Measurements from ENCODE around the gene RAD23B. TPM values are rescaled to one million over a fixed set of nuclear protein-coding genes. Genes with fewer than 3 reads are reported as not detected.

The RAD23B gene
- total and polyA plus RNA-seq, 2 of the 13 experiments (the other 11 are each of a cell fraction or from before 2014, with no cell fraction given) = 133 to 156 TPM

DNA sequence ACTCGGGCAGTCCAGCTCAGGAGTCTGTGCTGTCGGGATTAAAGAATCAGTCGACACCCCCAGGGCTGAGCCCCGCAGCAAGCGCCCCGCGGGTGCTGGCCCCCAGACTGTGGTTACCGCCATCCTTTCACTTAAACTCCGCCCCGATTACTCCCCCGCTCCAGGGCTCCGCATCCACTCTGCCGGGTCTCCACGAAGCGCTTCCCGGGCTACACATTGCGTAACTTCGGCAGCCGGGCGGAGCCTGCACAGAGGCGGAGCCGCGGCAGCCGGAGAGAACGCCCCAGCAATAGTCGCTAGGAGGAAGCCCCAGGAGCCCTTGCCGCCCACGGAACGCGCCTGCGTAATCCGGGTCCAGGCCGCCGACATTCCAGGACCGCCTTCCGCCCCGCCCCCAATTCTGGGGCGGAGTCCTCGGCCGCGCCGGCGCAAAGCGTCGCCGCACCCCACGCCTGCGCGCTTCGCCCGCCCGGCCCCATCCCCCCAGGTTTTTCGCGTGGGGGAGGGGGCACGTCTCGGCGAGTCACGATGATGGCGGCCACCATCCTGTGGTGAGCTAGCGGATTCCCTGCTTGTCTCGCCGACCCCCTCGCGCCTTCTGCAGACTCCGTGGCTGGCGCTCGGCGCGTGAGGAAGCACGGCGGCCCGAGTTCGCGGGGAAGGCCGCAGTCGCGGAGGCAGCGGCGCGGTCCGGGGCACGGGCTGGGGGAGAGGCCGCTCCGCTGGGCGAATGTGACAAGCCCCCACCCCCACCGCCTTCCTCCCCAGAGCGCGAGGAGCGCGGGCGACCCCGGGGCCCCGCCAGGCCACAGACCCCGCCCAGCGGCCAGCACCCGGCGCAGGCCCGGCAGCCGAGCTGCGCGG lies at the start of gene RAD23B (continued):
- TF ChIP-seq NFE2L2 (IDR thresholded peaks at IDR 0.05; ENCODE audit: low read length) = no peak
- no peak for TF ChIP-seq NR3C1 (CRISPR knock-in tag; IDR thresholded peaks at IDR 0.05)
- TF ChIP-seq ZNF280B (CRISPR knock-in tag; IDR thresholded peaks at IDR 0.05; ENCODE audit: borderline replicate concordance) = no peak
- TF ChIP-seq, protein P1, sequence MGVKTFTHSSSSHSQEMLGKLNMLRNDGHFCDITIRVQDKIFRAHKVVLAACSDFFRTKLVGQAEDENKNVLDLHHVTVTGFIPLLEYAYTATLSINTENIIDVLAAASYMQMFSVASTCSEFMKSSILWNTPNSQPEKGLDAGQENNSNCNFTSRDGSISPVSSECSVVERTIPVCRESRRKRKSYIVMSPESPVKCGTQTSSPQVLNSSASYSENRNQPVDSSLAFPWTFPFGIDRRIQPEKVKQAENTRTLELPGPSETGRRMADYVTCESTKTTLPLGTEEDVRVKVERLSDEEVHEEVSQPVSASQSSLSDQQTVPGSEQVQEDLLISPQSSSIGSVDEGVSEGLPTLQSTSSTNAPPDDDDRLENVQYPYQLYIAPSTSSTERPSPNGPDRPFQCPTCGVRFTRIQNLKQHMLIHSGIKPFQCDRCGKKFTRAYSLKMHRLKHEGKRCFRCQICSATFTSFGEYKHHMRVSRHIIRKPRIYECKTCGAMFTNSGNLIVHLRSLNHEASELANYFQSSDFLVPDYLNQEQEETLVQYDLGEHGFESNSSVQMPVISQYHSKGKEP (CRISPR knock-in tag; IDR thresholded peaks at IDR 0.05) = peak; percentile 59; the same call in 1 of the 2 replicates
- 0 out of 2 replicates have a peak, but pooled peaks have one; percentile 62 for TF ChIP-seq ZNF704 (CRISPR knock-in tag; IDR thresholded peaks at IDR 0.05; ENCODE audit: borderline replicate concordance)
- TF ChIP-seq, protein P2, sequence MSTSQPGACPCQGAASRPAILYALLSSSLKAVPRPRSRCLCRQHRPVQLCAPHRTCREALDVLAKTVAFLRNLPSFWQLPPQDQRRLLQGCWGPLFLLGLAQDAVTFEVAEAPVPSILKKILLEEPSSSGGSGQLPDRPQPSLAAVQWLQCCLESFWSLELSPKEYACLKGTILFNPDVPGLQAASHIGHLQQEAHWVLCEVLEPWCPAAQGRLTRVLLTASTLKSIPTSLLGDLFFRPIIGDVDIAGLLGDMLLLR (CRISPR knock-in tag; IDR thresholded peaks at IDR 0.05) = no peak; the same call in 1 of the 2 replicates
- peak in 1 of 2 experiments; percentile 49; a peak in 1 of 4 replicates for TF ChIP-seq NR2F1 (CRISPR knock-in tag; IDR thresholded peaks at IDR 0.05)
- no peak for TF ChIP-seq KLF13 (CRISPR knock-in tag; IDR thresholded peaks at IDR 0.05)
- TF ChIP-seq MTF1 (CRISPR knock-in tag; IDR thresholded peaks at IDR 0.05) = no peak
- TF ChIP-seq ZNF253 (CRISPR knock-in tag; IDR thresholded peaks at IDR 0.05; ENCODE audit: borderline replicate concordance) = 0 out of 2 replicates have a peak, but pooled peaks have one; percentile 51
- no peak for TF ChIP-seq ZNF354B (CRISPR knock-in tag; IDR thresholded peaks at IDR 0.05)
- no peak for TF ChIP-seq SRSF1 (optimal IDR thresholded peaks at IDR 0.05; ENCODE audit: low read depth, low read length)
- TF ChIP-seq BRD4 (CRISPR knock-in tag; IDR thresholded peaks at IDR 0.05) = peak; percentile 84; the same call in 1 of the 2 replicates
- peak in 1 of 2 experiments; percentile 72; a peak in 2 of 4 replicates for TF ChIP-seq KLF16 (CRISPR knock-in tag; IDR thresholded peaks at IDR 0.05)

Measured in HepG2 (cell line).